Endothelial cell of hepatic sinusoid (primary cell): ENCODE results near the gene CCN2.

Source experiments
- in situ Hi-C: cut with HindIII; loops from 2 replicates; pipeline ENCODE4 v1.10.0; 2017; ENCODE audit warnings: low sequenced_read_pairs

Gene CCN2

GRCh38 chr6:131950767-131951575, at the start of gene CCN2:
Gene CCN2 (minus strand): TSS chr6:131951372. CDS start chr6:131951172, 200 bp downstream.
- in situ Hi-C loops, result no loop called here

GRCh38 chr6:132000296-132000695, 49.1 kb upstream of the CCN2 start:
- in situ Hi-C loops, result no loop called here

- in situ Hi-C loops, result no loop called here
These were observed 48.5 kb upstream of the CCN2 start for GRCh38 chr6:131999545-132000146.

GRCh38 chr6:131998255-131998982, 47.2 kb upstream of the CCN2 start:
- in situ Hi-C loops, result no loop called here

GRCh38 chr6:131997429-131998153, 46.4 kb upstream of the CCN2 start:
- in situ Hi-C loops, result no loop called here

GRCh38 chr6:131995917-131996316, 44.7 kb upstream of the CCN2 start:
- in situ Hi-C loops, result no loop called here

GRCh38 chr6:131992557-131992956, 41.4 kb upstream of the CCN2 start:
- in situ Hi-C loops, result no loop called here

GRCh38 chr6:131989036-131989435, 37.9 kb upstream of the CCN2 start:
- in situ Hi-C loops, result no loop called here

- in situ Hi-C loops, result no loop called here
These were observed 31.6 kb upstream of the CCN2 start for GRCh38 chr6:131982740-131983259.

GRCh38 chr6:131981624-131981978, 30.4 kb upstream of the CCN2 start:
- in situ Hi-C loops, result no loop called here

GRCh38 chr6:131980791-131981623, 29.8 kb upstream of the CCN2 start:
- in situ Hi-C loops, result no loop called here

GRCh38 chr6:131980338-131980790, 29.2 kb upstream of the CCN2 start:
- in situ Hi-C loops, result no loop called here

GRCh38 chr6:131979515-131980337, 28.6 kb upstream of the CCN2 start:
- in situ Hi-C loops, result loop anchor here (5.0 kb wide), 1 partner anchor 83 kb away; no protein-coding TSS in a partner anchor

GRCh38 chr6:131978522-131978921, 27.4 kb upstream of the CCN2 start:
- in situ Hi-C loops, result loop anchor here (5.0 kb wide), 1 partner anchor 84 kb away; no protein-coding TSS in a partner anchor

- in situ Hi-C loops, result loop anchor here (5.0 kb wide), 1 partner anchor 86 kb away; no protein-coding TSS in a partner anchor
These were observed 25.4 kb upstream of the CCN2 start for GRCh38 chr6:131976545-131977061.

- in situ Hi-C loops, result no loop called here
These were observed 21.6 kb upstream of the CCN2 start for GRCh38 chr6:131972741-131973140.

GRCh38 chr6:131970076-131970859, 19.1 kb upstream of the CCN2 start:
- in situ Hi-C loops, result no loop called here

- in situ Hi-C loops, result no loop called here
These were observed 17.5 kb upstream of the CCN2 start for GRCh38 chr6:131968656-131969055.
